ENCODE results near the gene ENTPD5.
"Not testable (repeated sequence)": the region's sequence is repeated elsewhere in the genome, so short reads cannot be mapped to it uniquely, and the experiment has no call there.

Gene ENTPD5

GRCh38 chr14:74008843-74009499, 10.1 kb downstream of the ENTPD5 start:
- in situ Hi-C loops (cut with HindIII; ENCODE audit: low sequenced_read_pairs), result no loop called here

DNA sequence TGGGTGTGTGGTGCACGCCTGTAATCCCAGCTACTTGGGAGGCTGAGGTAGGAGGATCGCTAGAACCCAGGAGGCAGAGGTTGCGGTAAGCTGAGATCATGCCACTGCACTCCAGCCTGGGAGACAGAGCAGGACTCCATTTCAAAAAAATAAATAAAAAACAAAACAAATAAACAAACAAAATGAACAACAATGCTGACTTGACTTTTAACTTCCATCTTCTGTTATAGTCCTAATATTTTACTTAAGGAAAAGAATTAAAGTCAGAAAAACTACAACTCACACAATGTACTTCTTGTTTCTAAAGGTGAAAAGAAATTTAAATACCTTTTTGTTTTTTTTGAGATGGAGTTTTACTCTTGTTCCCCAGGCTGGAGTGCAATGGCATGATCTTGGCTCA, 13.4 kb downstream of the ENTPD5 start:
- in situ Hi-C loops (cut with HindIII; ENCODE audit: low sequenced_read_pairs), result not testable (repeated sequence)

DNA sequence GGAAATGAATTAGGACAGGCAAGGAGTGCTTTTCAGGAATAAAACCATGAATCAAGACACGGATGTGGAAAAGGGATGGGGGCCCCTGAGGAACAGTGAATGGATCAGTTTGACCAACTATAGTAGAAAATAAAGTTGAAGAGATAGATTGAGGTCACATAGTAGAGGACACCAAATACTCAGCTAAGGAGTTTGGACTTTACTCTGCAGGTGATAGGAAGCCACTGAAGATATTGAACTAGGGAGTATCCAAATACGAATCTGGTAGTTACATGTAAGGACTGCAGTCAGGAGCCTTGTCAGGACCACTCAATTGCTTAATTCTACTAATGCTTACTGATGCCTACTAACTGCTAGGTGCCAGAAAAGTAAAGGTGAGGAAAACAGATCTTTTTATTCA, 20.4 kb downstream of the ENTPD5 start:
- in situ Hi-C loops (cut with HindIII; ENCODE audit: low sequenced_read_pairs), result no loop called here

DNA sequence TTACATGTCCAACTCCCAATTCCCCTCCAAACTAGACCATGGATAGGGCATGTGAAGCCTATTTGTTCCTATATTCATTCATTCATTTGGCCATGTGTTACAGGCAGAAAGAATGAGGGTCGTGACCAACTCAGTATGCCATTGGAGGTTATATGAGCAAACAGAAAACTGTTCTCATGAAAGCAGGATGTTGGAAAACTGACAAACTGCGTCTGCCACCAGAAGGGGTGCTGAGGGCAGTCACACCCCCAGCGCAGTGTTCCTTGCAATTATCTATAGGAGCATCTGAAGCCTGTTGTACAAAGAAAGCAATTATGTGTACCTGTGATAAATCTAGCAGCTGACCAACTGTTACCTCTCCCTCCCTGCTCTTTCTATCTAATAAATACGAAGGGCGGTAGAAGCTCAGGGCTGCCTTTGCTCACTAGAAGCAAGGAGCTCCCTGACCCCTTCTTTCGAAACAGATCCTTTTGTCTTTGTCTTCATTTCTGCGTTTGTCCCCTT, 21.1 kb downstream of the ENTPD5 start:
- in situ Hi-C loops (cut with HindIII; ENCODE audit: low sequenced_read_pairs), result no loop called here

DNA sequence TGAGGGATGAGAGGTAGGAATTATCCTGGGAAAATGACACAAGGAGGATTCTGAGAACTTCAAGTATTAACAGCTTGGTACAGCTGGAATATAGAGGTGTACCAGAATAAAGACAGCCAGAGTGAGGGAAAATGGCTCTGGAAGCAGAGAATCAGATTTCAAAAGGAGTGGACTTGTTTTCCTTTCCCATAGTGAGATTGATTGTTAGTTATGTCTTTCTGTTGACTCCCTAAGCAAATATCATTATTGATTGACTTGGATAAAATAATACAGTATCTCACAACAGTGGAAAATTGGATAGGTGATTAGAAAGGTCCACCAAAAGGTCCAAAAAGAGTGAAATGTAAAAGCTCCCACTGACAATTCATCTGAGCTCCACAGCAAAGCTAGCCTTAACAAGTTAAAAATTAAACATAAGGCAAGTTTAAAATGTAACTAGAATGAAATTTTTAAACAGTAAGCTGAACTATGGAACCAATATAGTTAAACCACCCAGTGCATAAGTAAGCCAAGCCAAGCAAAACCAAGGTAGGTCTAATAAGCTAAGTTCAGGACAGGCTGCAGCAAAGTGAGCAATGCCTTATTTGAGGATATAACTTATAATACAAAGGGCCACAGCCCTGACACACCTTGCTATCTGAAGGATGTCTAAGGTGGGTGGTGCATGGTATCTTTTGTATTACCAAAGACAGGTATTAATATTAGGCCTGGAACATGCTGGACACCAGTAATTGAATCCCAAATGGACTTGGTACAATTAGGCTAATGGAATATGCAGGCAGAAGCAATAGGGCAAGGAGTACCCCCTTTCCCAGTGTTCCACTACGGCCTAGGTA, 21.8 kb downstream of the ENTPD5 start:
- in situ Hi-C loops (cut with HindIII; ENCODE audit: low sequenced_read_pairs), result no loop called here

- in situ Hi-C loops (cut with HindIII; ENCODE audit: low sequenced_read_pairs), result no loop called here
Observed at GRCh38 chr14:73996731-73997107, 22.4 kb downstream of the ENTPD5 start.

DNA sequence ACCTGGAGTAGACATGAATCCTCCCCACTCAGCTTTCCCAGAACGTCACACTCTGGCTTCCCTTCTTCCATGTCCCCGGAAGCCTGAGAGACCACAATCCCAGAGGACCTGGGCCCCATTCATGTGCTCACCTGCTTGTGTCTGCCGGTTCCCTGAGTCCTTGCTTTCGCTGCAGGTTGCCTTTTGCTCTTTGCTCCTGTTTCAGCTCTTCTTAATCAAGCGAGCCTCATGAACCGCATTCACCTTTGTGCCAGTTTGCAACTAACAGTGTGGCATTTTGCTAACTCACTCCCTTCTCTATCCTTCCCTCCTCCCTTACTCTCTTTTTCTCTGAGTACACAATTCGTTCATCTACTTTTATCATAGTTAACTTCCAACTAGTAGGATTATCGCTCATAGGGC, 23.1 kb downstream of the ENTPD5 start:
- in situ Hi-C loops (cut with HindIII; ENCODE audit: low sequenced_read_pairs), result no loop called here

- in situ Hi-C loops (cut with HindIII; ENCODE audit: low sequenced_read_pairs), result not testable (repeated sequence)
Observed at GRCh38 chr14:73994926-73995325, 24.2 kb downstream of the ENTPD5 start.

DNA sequence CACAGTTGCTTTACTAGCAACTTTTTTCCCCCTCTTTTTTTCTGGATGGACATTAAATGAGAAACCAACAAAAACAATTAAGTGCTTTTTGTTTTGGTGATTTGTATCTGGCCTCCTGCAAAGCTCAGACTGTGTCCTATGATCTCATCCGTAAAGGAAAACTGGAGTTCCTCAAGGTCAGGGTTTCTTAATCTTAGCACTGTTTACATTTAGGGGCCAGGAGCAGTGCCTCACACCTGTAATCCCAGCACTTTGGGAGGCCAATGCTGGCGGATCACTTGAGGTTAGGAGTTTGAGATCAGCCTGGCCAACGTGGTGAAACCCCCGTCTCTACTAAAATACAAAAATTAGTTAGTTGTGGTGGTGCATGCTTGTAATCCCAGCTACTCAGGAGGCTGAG, 28.0 kb downstream of the ENTPD5 start:
- in situ Hi-C loops (cut with HindIII; ENCODE audit: low sequenced_read_pairs), result no loop called here

DNA sequence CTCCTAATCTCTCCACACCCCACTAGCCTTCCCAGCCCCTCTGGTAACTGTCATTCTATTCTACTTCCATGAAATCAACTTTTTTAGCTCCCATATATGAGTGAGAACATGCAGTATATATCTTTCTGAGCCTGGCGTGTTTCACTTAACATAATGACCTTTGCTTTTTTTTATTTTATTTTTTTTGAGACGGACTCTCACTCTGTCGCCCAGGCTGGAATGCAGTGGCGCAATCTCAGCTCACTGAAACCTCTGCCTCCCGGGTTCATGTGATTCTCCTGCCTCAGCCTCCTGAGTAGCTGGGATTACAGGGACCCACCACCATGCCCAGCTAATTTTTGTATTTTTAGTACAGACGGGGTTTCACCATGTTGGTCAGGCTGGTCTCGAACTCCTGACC, 30.4 kb downstream of the ENTPD5 start:
- in situ Hi-C loops (cut with HindIII; ENCODE audit: low sequenced_read_pairs), result not testable (repeated sequence)

DNA sequence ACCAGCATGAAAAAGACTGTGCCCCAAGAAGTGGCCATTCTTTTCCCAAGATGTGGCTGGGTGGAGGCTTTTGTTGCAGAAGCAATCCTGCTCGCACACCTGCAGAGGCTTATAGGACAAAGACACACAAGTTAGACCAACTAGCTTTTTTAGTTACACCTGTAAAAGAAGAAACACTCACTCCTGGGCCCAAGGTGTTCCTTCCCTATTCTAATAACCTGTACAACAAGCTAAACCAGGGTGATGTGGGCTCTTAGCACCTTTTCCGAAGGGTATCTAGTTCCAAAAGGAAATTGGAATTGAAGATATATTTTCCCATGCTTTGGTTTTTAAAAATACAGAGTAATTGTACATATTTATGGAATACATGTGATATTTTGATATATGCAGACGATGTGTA, 31.0 kb downstream of the ENTPD5 start:
- in situ Hi-C loops (cut with HindIII; ENCODE audit: low sequenced_read_pairs), result no loop called here

DNA sequence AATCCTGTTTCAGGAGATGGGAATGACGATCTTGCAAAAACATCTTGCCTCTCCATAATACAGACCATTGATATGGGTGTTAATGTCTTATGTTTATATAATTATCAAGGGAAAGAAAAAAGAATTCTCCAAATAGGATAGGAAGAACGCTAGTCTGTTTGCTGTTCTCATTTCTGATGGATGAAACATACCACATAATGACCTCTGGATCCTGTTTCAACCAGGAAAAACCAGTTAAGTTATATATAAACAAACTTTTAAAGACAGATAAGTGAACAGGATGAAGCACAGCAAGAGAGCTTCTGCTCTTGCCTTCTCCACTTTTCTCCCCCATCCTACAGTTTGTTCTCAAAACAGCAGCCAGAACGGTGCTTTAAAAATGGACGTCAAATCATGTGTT, 41.2 kb downstream of the ENTPD5 start:
- in situ Hi-C loops (cut with HindIII; ENCODE audit: low sequenced_read_pairs), result no loop called here

GRCh38 chr14:73976125-73976524, 43.0 kb downstream of the ENTPD5 start:
- in situ Hi-C loops (cut with HindIII; ENCODE audit: low sequenced_read_pairs), result no loop called here

DNA sequence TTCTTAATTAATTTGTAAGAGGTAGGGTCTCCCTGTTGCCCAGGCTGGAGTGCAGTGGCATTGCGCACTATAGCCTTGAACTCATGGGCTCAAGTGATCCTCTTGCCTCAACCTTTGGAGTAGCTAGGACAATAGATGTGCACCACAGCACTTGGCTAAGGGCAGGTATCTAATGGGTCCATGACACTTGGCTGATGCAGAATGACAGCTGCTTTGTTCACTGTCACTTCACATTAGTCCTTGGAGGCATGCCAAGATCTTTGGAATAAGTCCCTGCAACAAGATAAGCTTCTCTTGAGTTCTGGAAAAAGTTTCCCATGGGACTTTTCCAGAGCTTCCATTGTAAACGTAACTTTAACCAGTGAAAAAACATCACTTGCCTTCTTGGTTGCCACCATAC, 45.6 kb downstream of the ENTPD5 start:
- in situ Hi-C loops (cut with HindIII; ENCODE audit: low sequenced_read_pairs), result no loop called here

DNA sequence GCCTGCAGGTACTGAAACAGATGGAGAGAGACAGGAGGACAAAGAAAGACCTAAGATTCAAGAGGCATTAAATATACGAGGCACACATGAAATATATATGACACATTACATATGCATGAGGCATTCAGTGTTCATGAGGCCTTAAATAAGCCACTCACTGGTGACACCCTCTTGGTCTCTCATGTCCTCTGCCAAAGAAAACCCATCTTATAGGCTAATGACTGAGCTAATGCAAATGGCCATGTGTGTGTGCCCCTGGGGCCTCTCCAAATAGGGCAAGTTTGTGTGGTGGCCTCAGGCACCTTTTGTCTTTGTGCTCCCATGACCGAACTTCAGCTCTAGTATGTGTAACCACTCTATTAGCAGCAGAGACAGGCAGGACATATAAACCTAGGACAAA, 50.2 kb downstream of the ENTPD5 start:
- in situ Hi-C loops (cut with HindIII; ENCODE audit: low sequenced_read_pairs), result no loop called here

- in situ Hi-C loops (cut with HindIII; ENCODE audit: low sequenced_read_pairs), result no loop called here
Observed at GRCh38 chr14:73965216-73965615, 53.9 kb downstream of the ENTPD5 start.

DNA sequence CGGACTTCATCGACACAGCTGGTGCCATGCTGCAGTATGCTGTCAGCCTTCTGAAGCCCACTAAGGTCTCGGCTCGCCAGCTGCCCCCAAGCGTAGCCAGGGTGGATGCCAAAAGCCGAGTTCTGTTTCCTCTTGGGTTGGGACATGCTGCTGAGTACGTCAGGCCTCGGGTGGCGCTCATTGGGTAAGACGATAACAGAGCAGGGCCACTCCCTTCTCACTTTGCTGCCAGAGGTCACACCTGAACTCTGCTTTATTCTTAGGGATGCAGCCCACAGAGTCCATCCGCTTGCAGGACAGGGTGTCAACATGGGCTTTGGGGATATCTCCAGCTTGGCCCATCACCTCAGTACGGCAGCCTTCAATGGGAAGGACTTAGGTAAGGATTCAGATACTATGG, 57.9 kb downstream of the ENTPD5 start:
- in situ Hi-C loops (cut with HindIII; ENCODE audit: low sequenced_read_pairs), result no loop called here

GRCh38 chr14:73958591-73958990, 60.5 kb downstream of the ENTPD5 start:
- in situ Hi-C loops (cut with HindIII; ENCODE audit: low sequenced_read_pairs), result no loop called here

GRCh38 chr14:73955674-73956073, 63.4 kb downstream of the ENTPD5 start:
- in situ Hi-C loops (cut with HindIII; ENCODE audit: low sequenced_read_pairs), result no loop called here

DNA sequence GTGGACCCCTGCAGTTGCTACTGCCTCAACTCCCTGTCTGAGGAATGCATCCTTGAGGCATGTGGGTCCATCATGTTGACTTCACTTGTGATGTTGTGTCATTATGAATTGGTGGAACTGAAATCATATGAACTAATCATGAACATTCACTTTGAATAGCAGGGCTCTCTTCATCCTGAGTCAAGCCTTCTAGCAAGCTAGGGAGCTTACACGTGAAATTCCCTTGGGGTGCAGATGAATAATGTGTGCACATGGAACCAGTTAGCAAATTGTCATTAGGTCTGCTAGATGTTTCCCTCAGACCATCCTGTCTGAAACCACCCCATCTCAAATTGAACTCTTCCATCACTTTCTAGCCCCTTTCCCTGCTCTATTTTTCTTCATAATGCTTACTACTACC, 65.4 kb downstream of the ENTPD5 start:
- in situ Hi-C loops (cut with HindIII; ENCODE audit: low sequenced_read_pairs), result no loop called here

DNA sequence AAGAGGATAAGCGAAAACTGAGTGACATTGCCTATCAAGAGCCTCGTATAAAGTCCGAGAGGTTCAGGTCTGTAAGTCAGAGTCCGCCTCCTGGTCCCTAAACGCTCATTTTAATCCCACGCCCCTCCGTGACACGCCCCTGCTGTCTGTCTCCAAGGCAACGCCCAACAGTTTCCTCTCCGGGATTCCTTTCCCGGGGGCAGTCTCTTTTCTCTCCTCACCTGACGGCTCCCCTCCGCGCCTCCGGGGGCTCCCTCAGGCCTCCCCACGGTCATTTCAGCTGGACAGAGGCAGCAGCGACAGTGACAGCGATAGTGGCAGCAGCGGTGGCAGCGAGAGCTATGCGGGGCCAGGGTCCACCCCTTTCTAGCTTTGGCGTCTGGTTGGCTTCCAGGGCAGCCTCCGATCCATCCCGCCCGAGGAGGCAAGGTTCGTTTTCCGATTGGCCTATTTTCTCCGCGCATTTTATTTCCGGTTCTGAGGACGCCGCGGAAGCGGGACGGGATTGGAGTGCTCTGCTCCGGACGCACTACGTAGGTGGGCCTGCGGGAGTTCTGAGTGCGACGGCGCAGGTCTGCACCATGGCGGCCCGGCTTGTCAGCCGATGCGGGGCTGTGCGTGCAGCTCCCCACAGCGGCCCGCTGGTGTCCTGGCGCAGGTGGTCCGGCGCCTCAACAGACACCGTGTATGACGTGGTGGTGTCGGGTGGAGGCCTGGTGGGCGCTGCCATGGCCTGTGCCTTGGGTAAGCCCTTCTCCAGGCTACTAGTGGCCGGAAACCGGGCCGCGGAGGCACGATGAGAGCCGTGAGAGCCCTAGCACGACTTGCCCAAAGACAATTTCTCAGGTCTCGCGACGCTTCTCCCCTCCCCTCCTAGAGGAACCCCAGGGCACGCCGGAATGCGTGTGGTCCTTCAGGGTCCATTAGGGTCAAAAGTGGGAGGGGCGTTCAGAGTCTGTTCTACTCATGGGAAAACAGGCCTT, 69.0 kb downstream of the ENTPD5 start, which contains the start of the genes COQ6 and FAM161B:
Gene COQ6 (plus strand): TSS at position 551 of the 983 bp plus-strand sequence. CDS start 31 bp downstream, at position 582.
Gene FAM161B (minus strand): TSS at position 343 of the 983 bp plus-strand sequence. CDS start 68 bp downstream, at position 275.
- in situ Hi-C loops (cut with HindIII; ENCODE audit: low sequenced_read_pairs), result no loop called here
